Activated T-helper 9 cell treated with anti-CD3 and anti-CD28 coated beads, Interleukin-2, amount 50 U/mL, for 16 hours (primary cell): ENCODE results near the gene HNRNPD.
A peak's percentile ranks its signal among the peaks of the same experiment; 100 is the strongest.
"Not testable (repeated sequence)": the region's sequence is repeated elsewhere in the genome, so short reads cannot be mapped to it uniquely, and the experiment has no call there.

Experiments used
- DNase-seq: peaks from one replicate; pipeline ENCODE4 v3.0.0-alpha.2; 2020; ENCODE audit warnings: low read depth

The HNRNPD gene

GRCh38 chr4:82373816-82374625, at the start of gene HNRNPD:
HNRNPD (minus strand) TSS chr4:82373991; CDS start chr4:82373678, 313 bp downstream.
- DNase-seq: peak; percentile 88

- no peak for DNase-seq
These were observed 48.8 kb upstream of the HNRNPD start for GRCh38 chr4:82422616-82423015.

- no peak for DNase-seq
These were observed 48.2 kb upstream of the HNRNPD start for GRCh38 chr4:82421796-82422560.

GRCh38 chr4:82419451-82419850, 45.7 kb upstream of the HNRNPD start:
- DNase-seq: no peak

- no peak for DNase-seq
These were observed 42.2 kb upstream of the HNRNPD start for GRCh38 chr4:82415922-82416365.

- DNase-seq: not testable (repeated sequence)
These were observed 41.3 kb upstream of the HNRNPD start for GRCh38 chr4:82415061-82415460.

GRCh38 chr4:82403725-82404124, 29.9 kb upstream of the HNRNPD start:
- no peak for DNase-seq

- no peak for DNase-seq
These were observed 28.5 kb upstream of the HNRNPD start for GRCh38 chr4:82402196-82402775.

GRCh38 chr4:82401600-82401999, 27.8 kb upstream of the HNRNPD start:
- DNase-seq: no peak

- no peak for DNase-seq
These were observed 24.5 kb upstream of the HNRNPD start for GRCh38 chr4:82398263-82398662.

- DNase-seq: no peak
These were observed 23.7 kb upstream of the HNRNPD start for GRCh38 chr4:82397527-82397926.

- no peak for DNase-seq
These were observed 21.1 kb upstream of the HNRNPD start for GRCh38 chr4:82394896-82395295.

- not testable (repeated sequence) for DNase-seq
These were observed 16.3 kb upstream of the HNRNPD start for GRCh38 chr4:82390061-82390460.

GRCh38 chr4:82388405-82388804, 14.6 kb upstream of the HNRNPD start:
- DNase-seq: no peak

- not testable (repeated sequence) for DNase-seq
These were observed 12.5 kb upstream of the HNRNPD start for GRCh38 chr4:82386312-82386711.

GRCh38 chr4:82382751-82383150, 9.0 kb upstream of the HNRNPD start:
- no peak for DNase-seq

- DNase-seq: no peak
These were observed 8.0 kb upstream of the HNRNPD start for GRCh38 chr4:82381661-82382296.

- no peak for DNase-seq
These were observed 7.4 kb upstream of the HNRNPD start for GRCh38 chr4:82381235-82381634.

- no peak for DNase-seq
These were observed 7.0 kb upstream of the HNRNPD start for GRCh38 chr4:82380831-82381230.

GRCh38 chr4:82380344-82380743, 6.6 kb upstream of the HNRNPD start:
- no peak for DNase-seq

GRCh38 chr4:82376109-82376508, 2.3 kb upstream of the HNRNPD start:
- DNase-seq: no peak

GRCh38 chr4:82373486-82373815, 340 bp downstream of the HNRNPD start:
- DNase-seq: no peak
